ENCODE measurements around the gene OCEL1.
"Not testable (repeated sequence)": the region's sequence is repeated elsewhere in the genome, so short reads cannot be mapped to it uniquely, and the experiment has no call there.

OCEL1 gene

DNA sequence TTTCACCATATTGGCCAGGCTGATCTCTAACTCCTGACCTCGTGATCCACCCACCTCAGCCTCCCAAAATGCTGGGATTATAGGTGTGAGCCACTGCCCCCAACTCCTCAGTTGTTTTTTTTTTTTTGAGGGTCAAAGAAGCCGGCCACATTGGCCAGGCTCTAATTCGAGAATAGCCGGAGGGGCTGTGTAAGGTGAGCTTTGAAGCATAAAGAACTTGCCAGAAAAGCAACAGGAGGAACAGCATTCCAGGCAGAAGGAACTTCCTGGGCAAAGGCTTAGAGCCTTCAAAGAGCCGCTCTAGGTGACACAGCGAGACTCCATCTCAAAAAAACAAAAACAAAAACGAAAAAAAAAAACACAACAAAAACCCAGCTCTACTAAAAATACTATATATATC, 40.0 kb downstream of the OCEL1 start:
- DNase-seq: no peak

DNA sequence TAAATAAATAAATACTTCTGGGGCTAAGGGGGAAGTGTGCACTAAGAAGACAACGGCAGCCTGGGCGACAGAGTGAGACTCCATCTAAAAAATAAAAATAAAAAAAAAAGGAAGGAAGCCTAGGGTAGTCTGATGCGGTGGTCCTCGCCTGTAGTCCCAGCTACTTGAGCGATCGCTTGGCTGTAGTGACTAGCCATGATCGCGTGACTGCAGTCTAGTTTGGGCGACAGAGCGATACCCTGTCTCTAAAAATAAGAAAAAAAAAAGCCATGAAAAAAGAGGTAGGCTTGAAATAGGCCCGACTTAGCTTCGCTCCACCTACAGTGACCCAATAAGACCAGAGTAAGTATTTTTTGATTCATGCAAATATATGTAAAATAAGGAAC, 40.6 kb downstream of the OCEL1 start:
- DNase-seq: no peak

DNA sequence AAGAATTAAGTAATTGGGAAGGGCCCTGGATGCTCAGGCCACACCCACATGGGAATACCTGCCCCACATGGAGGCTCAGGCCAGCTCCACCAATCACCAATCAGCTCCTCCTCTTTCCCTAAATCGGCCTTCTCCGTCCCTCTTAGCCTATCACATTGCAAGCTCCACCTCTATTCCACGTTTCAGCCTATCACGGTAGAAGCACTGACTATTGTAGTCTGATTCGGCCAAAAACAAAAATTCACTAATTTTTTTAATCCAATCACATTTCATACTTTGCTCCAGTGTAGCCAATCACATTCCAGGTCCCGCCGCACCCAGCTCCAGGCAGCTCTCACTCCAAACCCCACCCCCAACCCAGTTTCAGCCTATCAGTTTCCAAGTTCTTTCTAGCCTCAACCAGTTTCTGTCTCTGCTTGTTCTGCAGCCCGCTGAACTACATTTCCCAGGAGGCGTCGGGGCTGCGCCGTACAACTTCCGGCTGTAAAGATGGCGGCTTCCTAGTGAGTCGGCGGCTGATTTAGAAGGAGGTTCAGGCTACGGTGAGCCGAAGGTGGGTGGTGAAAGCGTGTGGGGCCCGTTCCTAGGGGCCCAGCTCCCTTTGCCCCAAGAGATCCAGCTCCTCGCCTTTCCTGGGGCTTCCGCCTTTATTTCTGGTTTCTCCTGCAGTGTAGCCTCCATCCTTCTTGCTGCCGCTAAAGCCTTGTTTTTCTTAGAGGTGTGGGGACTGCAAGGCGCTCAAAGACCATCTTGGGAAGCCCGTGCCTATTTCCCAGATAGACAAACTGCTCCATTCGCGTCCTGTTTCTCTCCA, 41.2 kb downstream of the OCEL1 start, which contains the start of gene BABAM1:
Gene BABAM1, plus strand, starts transcription at position 469 of the 814 bp plus-strand sequence. CDS start 1,364 bp downstream, outside the sequence.
- peak; percentile 99 for DNase-seq

DNA sequence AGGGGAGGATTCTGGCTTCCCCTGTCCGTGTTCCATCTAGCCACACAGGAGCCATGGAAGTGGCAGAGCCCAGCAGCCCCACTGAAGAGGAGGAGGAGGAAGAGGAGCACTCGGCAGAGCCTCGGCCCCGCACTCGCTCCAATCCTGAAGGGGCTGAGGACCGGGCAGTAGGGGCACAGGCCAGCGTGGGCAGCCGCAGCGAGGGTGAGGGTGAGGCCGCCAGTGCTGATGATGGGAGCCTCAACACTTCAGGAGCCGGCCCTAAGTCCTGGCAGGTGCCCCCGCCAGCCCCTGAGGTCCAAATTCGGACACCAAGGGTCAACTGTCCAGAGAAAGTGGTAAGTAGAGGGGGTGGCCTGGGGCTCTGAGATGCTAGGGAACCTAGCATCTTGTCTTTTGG, 42.7 kb downstream of the OCEL1 start:
- no peak for DNase-seq

DNA sequence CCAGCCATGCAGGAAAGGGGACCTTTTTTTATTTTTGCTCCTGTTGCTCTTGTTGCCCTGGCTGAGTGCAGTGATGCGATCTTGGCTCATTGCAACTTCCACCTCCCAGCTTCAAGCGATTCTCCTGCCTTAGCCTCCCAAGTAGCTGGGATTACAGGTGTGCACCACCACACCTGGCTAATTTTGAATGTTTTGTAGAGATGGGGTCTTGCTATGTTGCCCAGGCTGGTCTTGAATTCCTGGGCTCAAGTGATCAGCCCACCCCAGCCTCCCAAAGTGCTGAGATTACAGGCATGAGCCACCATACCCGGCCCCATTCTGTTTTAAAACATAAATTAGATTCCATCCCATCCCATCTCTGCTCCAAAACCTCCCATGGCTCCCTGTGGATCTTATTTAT, 48.9 kb downstream of the OCEL1 start:
- DNase-seq: not testable (repeated sequence)

DNA sequence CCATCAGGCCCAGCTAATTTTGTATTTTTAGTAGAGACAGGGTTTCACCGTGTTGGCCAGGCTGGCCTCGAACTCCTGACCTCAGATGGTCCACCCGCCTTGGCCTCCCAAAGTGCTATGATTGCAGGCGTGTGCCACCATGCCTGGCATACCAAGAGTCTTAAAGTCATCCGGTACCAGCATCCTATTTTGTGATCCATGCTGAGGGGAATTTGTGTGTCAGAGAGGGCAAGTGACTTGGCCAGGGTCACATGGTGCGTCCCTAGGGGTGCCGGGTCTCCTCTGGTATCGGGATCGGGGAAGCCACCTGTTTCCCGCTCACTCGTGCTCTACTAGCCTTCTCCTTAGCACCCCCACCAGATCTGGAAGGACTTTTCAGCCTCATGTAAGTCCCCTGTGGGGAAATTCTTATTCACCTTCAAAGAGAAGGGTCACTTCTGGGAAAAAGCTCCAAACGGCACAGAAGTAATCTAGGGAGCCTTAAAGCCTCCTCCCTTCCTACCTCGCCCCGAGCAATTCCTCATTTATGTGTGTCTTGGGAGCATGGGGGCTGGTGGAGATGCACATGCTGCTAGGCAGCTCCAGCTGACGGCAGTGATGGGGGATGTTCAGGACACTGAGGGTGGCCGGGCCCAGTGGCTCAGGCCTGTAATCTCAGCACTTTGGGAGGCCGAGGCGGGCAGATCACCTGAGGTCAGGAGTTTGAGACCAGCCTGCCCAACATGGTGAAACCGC, 49.6 kb downstream of the OCEL1 start:
- no peak for DNase-seq

Measured in KG1 (cell line).